ENCODE measurements around the gene DNAJC3.
"Not testable (repeated sequence)": the region's sequence is repeated elsewhere in the genome, so short reads cannot be mapped to it uniquely, and the experiment has no call there.

The DNAJC3 gene

GRCh38 chr13:95781016-95781415, 104.1 kb downstream of the DNAJC3 start:
- DNase-seq (ENCODE audit: low read depth in 2 of 2) = no peak

- DNase-seq (ENCODE audit: low read depth in 2 of 2) = not testable (repeated sequence)
These were observed 105.0 kb downstream of the DNAJC3 start for GRCh38 chr13:95781940-95782339.

GRCh38 chr13:95783747-95784146, 106.8 kb downstream of the DNAJC3 start:
- no peak for DNase-seq (ENCODE audit: low read depth in 2 of 2)

GRCh38 chr13:95784161-95784899, 107.4 kb downstream of the DNAJC3 start:
- DNase-seq (ENCODE audit: low read depth in 2 of 2) = no peak

- DNase-seq (ENCODE audit: low read depth in 2 of 2) = no peak
These were observed 108.0 kb downstream of the DNAJC3 start for GRCh38 chr13:95784900-95785290.

- no peak for DNase-seq (ENCODE audit: low read depth in 2 of 2)
These were observed 110.6 kb downstream of the DNAJC3 start for GRCh38 chr13:95787356-95788099.

GRCh38 chr13:95788100-95788463, 111.1 kb downstream of the DNAJC3 start:
- DNase-seq (ENCODE audit: low read depth in 2 of 2) = no peak

- not testable (repeated sequence) for DNase-seq (ENCODE audit: low read depth in 2 of 2)
These were observed 112.4 kb downstream of the DNAJC3 start for GRCh38 chr13:95789315-95789714.

GRCh38 chr13:95791084-95791722, 114.3 kb downstream of the DNAJC3 start:
- no peak for DNase-seq (ENCODE audit: low read depth in 2 of 2)

- no peak for DNase-seq (ENCODE audit: low read depth in 2 of 2)
These were observed 116.1 kb downstream of the DNAJC3 start for GRCh38 chr13:95793018-95793555.

GRCh38 chr13:95793781-95794180, 116.8 kb downstream of the DNAJC3 start:
- no peak for DNase-seq (ENCODE audit: low read depth in 2 of 2)

- DNase-seq (ENCODE audit: low read depth in 2 of 2) = no peak
These were observed 120.1 kb downstream of the DNAJC3 start for GRCh38 chr13:95797016-95797415.

- DNase-seq (ENCODE audit: low read depth in 2 of 2) = no peak
These were observed 123.5 kb downstream of the DNAJC3 start for GRCh38 chr13:95800436-95800835.

GRCh38 chr13:95801825-95802224, 124.9 kb downstream of the DNAJC3 start:
- DNase-seq (ENCODE audit: low read depth in 2 of 2) = no peak

- no peak for DNase-seq (ENCODE audit: low read depth in 2 of 2)
These were observed 129.0 kb downstream of the DNAJC3 start for GRCh38 chr13:95805921-95806320.

GRCh38 chr13:95809429-95809828, 132.5 kb downstream of the DNAJC3 start:
- no peak for DNase-seq (ENCODE audit: low read depth in 2 of 2)

- no peak for DNase-seq (ENCODE audit: low read depth in 2 of 2)
These were observed 136.2 kb downstream of the DNAJC3 start for GRCh38 chr13:95813139-95813538.

GRCh38 chr13:95814495-95814894, 137.6 kb downstream of the DNAJC3 start:
- DNase-seq (ENCODE audit: low read depth in 2 of 2) = no peak

- DNase-seq (ENCODE audit: low read depth in 2 of 2) = no peak
These were observed 145.4 kb downstream of the DNAJC3 start for GRCh38 chr13:95822303-95822702.

GRCh38 chr13:95833126-95833525, 156.2 kb downstream of the DNAJC3 start:
- DNase-seq (ENCODE audit: low read depth in 2 of 2) = no peak

- no peak for DNase-seq (ENCODE audit: low read depth in 2 of 2)
These were observed 156.8 kb downstream of the DNAJC3 start for GRCh38 chr13:95833719-95834118.

- DNase-seq (ENCODE audit: low read depth in 2 of 2) = peak; percentile 16 to 49
These were observed 157.3 kb downstream of the DNAJC3 start for GRCh38 chr13:95834134-95834765.

All from stimulated activated CD4-positive, alpha-beta T cell treated with anti-CD3 and anti-CD28 coated beads, Interleukin-4, amount 100 ng/mL, for 48 hours (primary cell).